MM.1S (cell line): Measurements from ENCODE around the gene CCDC27.

Source experiments
- DNase-seq: peaks from one replicate; pipeline ENCODE4 v3.0.0-alpha.2; 2015
- H2AFZ ChIP-seq: fragments of 300-600 bp; sonication (generic); 2 replicates; pipeline ENCODE4 v1.6.0; 2016; ENCODE audit warnings: antibody characterized with exemption, low read length
- H3F3A ChIP-seq: fragments of 300-600 bp; sonication (generic); 2 replicates; pipeline ENCODE4 v1.6.1; 2016; ENCODE audit warnings: mild to moderate bottlenecking, antibody characterized with exemption, low read length, moderate library complexity, mixed read lengths; ENCODE audit not compliant: insufficient read depth
- H3K27ac ChIP-seq: fragments of 300-600 bp; sonication (generic); 2 replicates; pipeline ENCODE4 v1.5.1; 2016; ENCODE audit warnings: mild to moderate bottlenecking, low read length
- H3K27me3 ChIP-seq: fragments of 300-600 bp; sonication (generic); replicated peaks from 2 replicates; pipeline ENCODE4 v1.6.0; 2016; ENCODE audit warnings: low read length; ENCODE audit not compliant: insufficient read depth
- H3K36me3 ChIP-seq: fragments of 300-600 bp; sonication (generic); replicated peaks from 2 replicates; pipeline ENCODE4 v1.6.1; 2016; ENCODE audit warnings: mild to moderate bottlenecking, low read length, mixed read lengths; ENCODE audit not compliant: insufficient read depth
- H3K4me1 ChIP-seq: fragments of 300-600 bp; sonication (generic); 2 replicates; pipeline ENCODE4 v1.6.1; 2016; ENCODE audit warnings: low read length, mixed read lengths
- H3K4me2 ChIP-seq: fragments of 300-600 bp; sonication (generic); 2 replicates; pipeline ENCODE4 v1.6.0; 2016; ENCODE audit warnings: low read depth, low read length
- H3K4me3 ChIP-seq: fragments of 300-600 bp; sonication (generic); 2 replicates; pipeline ENCODE4 v1.5.1; 2016; ENCODE audit warnings: low read length, mixed read lengths
- H3K79me2 ChIP-seq: fragments of 300-600 bp; sonication (generic); 2 replicates; pipeline ENCODE4 v1.6.1; 2016; ENCODE audit warnings: mixed run types, low read length, mixed read lengths
- H3K9ac ChIP-seq: fragments of 300-600 bp; sonication (generic); 2 replicates; pipeline ENCODE4 v1.6.1; 2016; ENCODE audit warnings: low read length, mixed read lengths
- H3K9me2 ChIP-seq: fragments of 300-600 bp; sonication (generic); replicated peaks from 2 replicates; pipeline ENCODE4 v1.6.1; 2016; ENCODE audit warnings: mild to moderate bottlenecking, low read length, mixed read lengths; ENCODE audit not compliant: insufficient read depth
- H3K9me3 ChIP-seq: fragments of 300-600 bp; sonication (generic); replicated peaks from 2 replicates; pipeline ENCODE4 v1.6.1; 2016; ENCODE audit warnings: mild to moderate bottlenecking, low read length, mixed read lengths; ENCODE audit not compliant: insufficient read depth
- H4K20me1 ChIP-seq: fragments of 300-600 bp; sonication (generic); 2 replicates; pipeline ENCODE4 v1.6.1; 2016; ENCODE audit warnings: mild to moderate bottlenecking, low read length, moderate library complexity, mixed read lengths; ENCODE audit not compliant: insufficient read depth
- CTCF ChIP-seq: fragments of 300-600 bp; sonication (generic); IDR thresholded peaks from 2 replicates; pipeline ENCODE4 v1.5.1; 2016; ENCODE audit warnings: antibody characterized with exemption, low read length, mixed read lengths
- EZH2 ChIP-seq: fragments of 300-600 bp; sonication (generic); optimal IDR thresholded peaks from 2 replicates; pipeline ENCODE3; 2017; ENCODE audit warnings: low read depth, mild to moderate bottlenecking, antibody characterized with exemption, low read length, mixed read lengths
- EZH2phosphoT487 ChIP-seq: fragments of 300-600 bp; sonication (generic); IDR thresholded peaks from 2 replicates; pipeline ENCODE4 v1.6.1; 2018; ENCODE audit warnings: antibody characterized with exemption, low read length

CCDC27 gene

GRCh38 chr1:3705341-3705950 lies 46.8 kb upstream of the CCDC27 start:
- H4K20me1 ChIP-seq, result no peaks in the 10 kb centered on the region
- no peak overlapping the region for H3K27ac ChIP-seq
- H3K9me3 ChIP-seq, result no peaks in the 10 kb centered on the region
- no peaks in the 10 kb centered on the region for H3K27me3 ChIP-seq
- no peak for TF ChIP-seq EZH2phosphoT487
- TF ChIP-seq CTCF, result no peak
- no peak for TF ChIP-seq EZH2
- H3K9ac ChIP-seq, result no peak overlapping the region
- no peaks in the 10 kb centered on the region for H3K4me1 ChIP-seq
- H3K9me2 ChIP-seq, result no peaks in the 10 kb centered on the region
- H3F3A ChIP-seq, result no peaks in the 10 kb centered on the region
- DNase-seq, result no peak
- no peaks in the 10 kb centered on the region for H3K79me2 ChIP-seq
- no peak overlapping the region for H2AFZ ChIP-seq
- H3K36me3 ChIP-seq, result no peaks in the 10 kb centered on the region
- no peak overlapping the region for H3K4me3 ChIP-seq
- H3K4me2 ChIP-seq, result no peak overlapping the region

GRCh38 chr1:3706651-3707297 lies 45.5 kb upstream of the CCDC27 start:
- Histone ChIP-seq H3K27me3 (no peaks in the 10 kb centered on the region), H4K20me1 (no peaks in the 10 kb centered on the region), H3K9me2 (no peaks in the 10 kb centered on the region), H3K9me3 (no peaks in the 10 kb centered on the region), H3K27ac (no peak overlapping the region), H3F3A (no peaks in the 10 kb centered on the region), H3K9ac (no peak overlapping the region), H3K79me2 (no peaks in the 10 kb centered on the region), H3K4me1 (no peaks in the 10 kb centered on the region), H3K4me2 (no peak overlapping the region), H3K36me3 (no peaks in the 10 kb centered on the region), H3K4me3 (no peak overlapping the region), H2AFZ (no peak overlapping the region)
- TF ChIP-seq EZH2, result no peak
- TF ChIP-seq CTCF, result no peak
- TF ChIP-seq EZH2phosphoT487, result no peak
- DNase-seq, result no peak

- H3K9me3 ChIP-seq, result no peaks in the 10 kb centered on the region
- H3K27me3 ChIP-seq, result no peaks in the 10 kb centered on the region
- no peak overlapping the region for H3K4me3 ChIP-seq
- no peaks in the 10 kb centered on the region for H3K79me2 ChIP-seq
- no peaks in the 10 kb centered on the region for H4K20me1 ChIP-seq
- no peak overlapping the region for H3K27ac ChIP-seq
- H3K9ac ChIP-seq, result no peak overlapping the region
- no peak overlapping the region for H2AFZ ChIP-seq
- no peak for DNase-seq
- TF ChIP-seq EZH2phosphoT487 (no peak), EZH2 (no peak), CTCF (no peak)
- H3K4me1 ChIP-seq, result no peaks in the 10 kb centered on the region
- no peak overlapping the region for H3K4me2 ChIP-seq
- no peaks in the 10 kb centered on the region for H3F3A ChIP-seq
- H3K9me2 ChIP-seq, result no peaks in the 10 kb centered on the region
- H3K36me3 ChIP-seq, result no peaks in the 10 kb centered on the region
Measured at GRCh38 chr1:3707298-3707938, 44.8 kb upstream of the CCDC27 start.
